Measurements from ENCODE around the gene CDHR3. TPM values are rescaled to one million over a fixed set of nuclear protein-coding genes. Genes with fewer than 3 reads are reported as not detected.
"Not testable (repeated sequence)": the region's sequence is repeated elsewhere in the genome, so short reads cannot be mapped to it uniquely, and the experiment has no call there.

CDHR3 gene
- total RNA-seq, 4 donors from 2014 or later: 4.3 to 29.5 (median 27.0) TPM

- 77 to 100% methylated on average over 2 to 3 of the region's 3 CpGs for WGBS, 2 donors (ENCODE audit: low coverage in 1 of 2)
- Histone ChIP-seq H3K27ac (no peak overlapping the region), H3K9me3 (no peaks in the 10 kb centered on the region), H3K4me1 (peaks cover 0 to 4% (median 0%) of the 10 kb centered on the region in 3 donors), H3K4me3 (no peak overlapping the region), H3K27me3 (no peaks in the 10 kb centered on the region), H3K36me3 (no peaks in the 10 kb centered on the region)
- TF ChIP-seq EP300 (IDR thresholded peaks at IDR 0.05) (no peak), CTCF (IDR thresholded peaks at IDR 0.05) (no peak), POLR2AphosphoS5 (IDR thresholded peaks at IDR 0.05) (no peak), POLR2A (IDR thresholded peaks at IDR 0.05) (no peak)
- ATAC-seq: no peak
Measured at GRCh38 chr7:105980645-105981396, 17.8 kb downstream of the CDHR3 start.

- Histone ChIP-seq H3K9me3 (no peaks in the 10 kb centered on the region), H3K4me1 (peaks cover 0 to 8% (median 0%) of the 10 kb centered on the region in 3 donors), H3K36me3 (no peaks in the 10 kb centered on the region), H3K4me3 (no peak overlapping the region), H3K27ac (no peak overlapping the region), H3K27me3 (no peaks in the 10 kb centered on the region)
- WGBS, 2 donors (ENCODE audit: low coverage in 1 of 2): 80 to 86% methylated on average over 1 to 2 of the region's 2 CpGs
- no peak for TF ChIP-seq EP300 (IDR thresholded peaks at IDR 0.05)
- no peak for TF ChIP-seq CTCF (IDR thresholded peaks at IDR 0.05)
- no peak for TF ChIP-seq POLR2A (IDR thresholded peaks at IDR 0.05)
- no peak for TF ChIP-seq POLR2AphosphoS5 (IDR thresholded peaks at IDR 0.05)
- no peak for ATAC-seq
Measured at GRCh38 chr7:105982388-105982787, 19.3 kb downstream of the CDHR3 start.

- not testable (repeated sequence) for H3K27me3 ChIP-seq, ATAC-seq, H3K9me3 ChIP-seq, H3K4me3 ChIP-seq, H3K36me3 ChIP-seq
- Histone ChIP-seq H3K4me1 (peaks cover 0 to 19% (median 0%) of the 10 kb centered on the region in 3 donors), H3K27ac (peak overlapping the region in 1 of 4 donors; percentile 48)
- 83 to 90% methylated on average over 1 to 5 of the region's 6 CpGs for WGBS, 2 donors (ENCODE audit: low coverage in 1 of 2)
Measured at GRCh38 chr7:105984808-105985207, 21.7 kb downstream of the CDHR3 start.

- Histone ChIP-seq H3K27ac (peak overlapping the region in 1 of 4 donors; percentile 48), H3K9me3 (no peaks in the 10 kb centered on the region), H3K36me3 (no peaks in the 10 kb centered on the region), H3K4me1 (peaks cover 0 to 23% (median 0%) of the 10 kb centered on the region in 3 donors), H3K4me3 (no peak overlapping the region), H3K27me3 (no peaks in the 10 kb centered on the region)
- ATAC-seq: no peak
- WGBS, 2 donors (ENCODE audit: low coverage in 1 of 2): 55% methylated on average over 3 to 4 of the region's 4 CpGs
- no peak for TF ChIP-seq CTCF (IDR thresholded peaks at IDR 0.05)
- TF ChIP-seq POLR2AphosphoS5 (IDR thresholded peaks at IDR 0.05): no peak
- TF ChIP-seq EP300 (IDR thresholded peaks at IDR 0.05): no peak
- TF ChIP-seq POLR2A (IDR thresholded peaks at IDR 0.05): no peak
Measured at GRCh38 chr7:105985229-105985628, 22.2 kb downstream of the CDHR3 start.

- peak overlapping the region in 2 of 4 donors; percentile 37 to 38 for H3K27ac ChIP-seq
- H3K36me3 ChIP-seq: no peaks in the 10 kb centered on the region
- no peak overlapping the region for H3K4me3 ChIP-seq
- H3K9me3 ChIP-seq: no peaks in the 10 kb centered on the region
- H3K27me3 ChIP-seq: no peaks in the 10 kb centered on the region
- peaks cover 1 to 28% (median 1%) of the 10 kb centered on the region in 3 donors for H3K4me1 ChIP-seq
- WGBS, 2 donors (ENCODE audit: low coverage in 1 of 2): 46 to 60% methylated on average over 2 of the region's 2 CpGs
- no peak for ATAC-seq
- TF ChIP-seq POLR2AphosphoS5 (IDR thresholded peaks at IDR 0.05) (no peak), EP300 (IDR thresholded peaks at IDR 0.05) (no peak), CTCF (IDR thresholded peaks at IDR 0.05) (no peak), POLR2A (IDR thresholded peaks at IDR 0.05) (no peak)
Measured at GRCh38 chr7:105985672-105986215, 22.7 kb downstream of the CDHR3 start.

Measured in gastroesophageal sphincter (tissue), 4 donors.